CD4-positive, alpha-beta T cell treated with Interleukin-15 for 1 hour (primary cell): ENCODE results near the gene TP63.
"Not testable (repeated sequence)": the region's sequence is repeated elsewhere in the genome, so short reads cannot be mapped to it uniquely, and the experiment has no call there.

Source experiments
- DNase-seq: peaks from one replicate; pipeline ENCODE4 v3.0.0-alpha.2; 2020

TP63 gene

GRCh38 chr3:189626286-189626685 is 4.9 kb upstream of the TP63 start:
- no peak for DNase-seq

DNA sequence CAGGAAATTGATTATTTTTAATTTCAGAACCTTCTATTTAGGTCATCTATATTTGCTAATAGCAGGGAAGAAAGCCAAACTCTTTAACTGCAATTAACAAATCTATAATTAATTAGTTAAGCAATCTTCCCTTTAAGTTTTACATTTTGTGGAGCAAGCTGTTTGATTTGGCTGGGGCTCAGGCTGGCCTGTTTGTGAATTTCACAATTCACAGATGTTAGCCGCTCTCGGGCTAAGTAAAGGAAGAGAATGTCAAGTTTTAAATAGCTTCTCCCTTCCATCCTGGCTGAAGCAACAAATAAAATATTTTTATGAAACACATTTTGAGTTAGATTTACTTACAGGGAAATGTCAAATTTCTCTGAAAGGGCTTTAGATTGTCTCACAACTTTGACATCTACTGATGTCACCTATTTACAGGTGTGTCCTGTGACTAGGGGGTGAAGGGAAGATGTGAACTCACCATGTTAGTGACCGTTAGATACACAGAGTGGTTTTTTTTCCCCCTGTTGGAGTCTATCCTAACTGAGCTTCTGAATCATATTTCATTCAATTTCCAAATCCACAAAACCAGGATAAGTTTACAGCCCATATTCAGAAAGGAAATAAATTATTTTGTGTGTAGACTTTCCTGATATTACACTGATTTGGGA is 1.3 kb upstream of the TP63 start:
- no peak for DNase-seq

DNA sequence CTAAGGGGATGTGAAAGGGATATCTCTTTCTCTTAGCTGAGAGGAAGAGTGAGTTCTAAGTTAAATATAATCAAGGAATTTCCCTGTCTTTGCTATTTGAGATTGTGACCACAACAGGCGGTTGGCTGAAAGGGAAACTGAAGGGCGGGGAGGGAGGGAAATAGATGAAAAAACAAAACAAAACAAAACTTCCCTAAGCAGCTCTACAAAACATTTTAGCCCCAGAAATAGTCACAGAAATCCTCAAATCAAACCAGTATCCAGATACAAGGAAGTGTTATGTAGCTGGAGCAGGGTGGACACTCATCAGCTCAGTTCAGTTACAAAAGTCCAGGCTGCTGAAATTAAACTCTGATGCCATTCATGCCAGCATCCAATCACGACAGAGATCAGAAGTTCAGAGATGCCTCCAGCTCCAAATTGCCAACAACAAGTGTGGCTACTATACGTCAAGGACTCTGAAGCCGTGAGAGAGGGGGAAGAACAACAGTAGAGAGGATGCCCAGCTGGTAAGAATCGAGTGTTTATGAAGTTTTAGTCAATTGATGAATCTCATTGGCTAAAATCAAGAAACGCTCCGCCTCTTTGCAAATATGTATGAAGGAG is 319 bp upstream of the TP63 start:
- DNase-seq = no peak

DNA sequence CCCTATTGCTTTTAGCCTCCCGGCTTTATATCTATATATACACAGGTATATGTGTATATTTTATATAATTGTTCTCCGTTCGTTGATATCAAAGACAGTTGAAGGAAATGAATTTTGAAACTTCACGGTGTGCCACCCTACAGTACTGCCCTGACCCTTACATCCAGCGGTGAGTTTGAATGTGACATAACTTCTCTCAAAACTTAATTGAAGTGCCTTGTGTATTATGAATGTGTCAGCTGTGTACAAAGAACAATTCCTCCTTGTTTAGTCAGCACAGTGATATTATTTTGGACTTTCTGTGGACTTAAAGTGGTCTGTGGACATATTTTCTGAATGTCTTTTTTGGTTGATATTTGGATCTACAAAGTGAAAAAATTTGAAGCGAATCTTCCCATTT is 220 bp downstream of the TP63 start:
- no peak for DNase-seq

- DNase-seq = no peak
Measured at GRCh38 chr3:189632242-189632641, 1.1 kb downstream of the TP63 start.

- DNase-seq = no peak
Measured at GRCh38 chr3:189635339-189635738, 4.2 kb downstream of the TP63 start.

DNA sequence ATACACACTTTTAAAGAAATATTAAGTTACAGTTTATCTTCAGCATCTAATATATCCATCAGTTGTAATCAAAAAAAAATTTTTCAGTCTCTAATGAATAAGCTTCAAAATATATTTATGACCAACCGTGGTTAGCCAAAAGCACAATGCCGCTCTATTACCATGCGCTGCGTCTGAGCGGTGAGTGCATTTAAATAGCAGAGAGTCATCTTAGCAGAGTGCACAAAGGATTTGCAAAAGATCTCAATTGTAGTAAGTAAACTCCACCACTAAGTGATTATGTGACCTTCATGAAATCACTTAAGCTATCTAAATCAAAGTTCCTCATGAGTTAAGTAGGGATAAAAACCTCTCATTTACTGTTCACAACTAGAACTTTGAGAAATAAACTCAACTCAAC is 4.9 kb downstream of the TP63 start:
- DNase-seq = no peak

GRCh38 chr3:189637750-189638149 is 6.6 kb downstream of the TP63 start:
- no peak for DNase-seq

DNA sequence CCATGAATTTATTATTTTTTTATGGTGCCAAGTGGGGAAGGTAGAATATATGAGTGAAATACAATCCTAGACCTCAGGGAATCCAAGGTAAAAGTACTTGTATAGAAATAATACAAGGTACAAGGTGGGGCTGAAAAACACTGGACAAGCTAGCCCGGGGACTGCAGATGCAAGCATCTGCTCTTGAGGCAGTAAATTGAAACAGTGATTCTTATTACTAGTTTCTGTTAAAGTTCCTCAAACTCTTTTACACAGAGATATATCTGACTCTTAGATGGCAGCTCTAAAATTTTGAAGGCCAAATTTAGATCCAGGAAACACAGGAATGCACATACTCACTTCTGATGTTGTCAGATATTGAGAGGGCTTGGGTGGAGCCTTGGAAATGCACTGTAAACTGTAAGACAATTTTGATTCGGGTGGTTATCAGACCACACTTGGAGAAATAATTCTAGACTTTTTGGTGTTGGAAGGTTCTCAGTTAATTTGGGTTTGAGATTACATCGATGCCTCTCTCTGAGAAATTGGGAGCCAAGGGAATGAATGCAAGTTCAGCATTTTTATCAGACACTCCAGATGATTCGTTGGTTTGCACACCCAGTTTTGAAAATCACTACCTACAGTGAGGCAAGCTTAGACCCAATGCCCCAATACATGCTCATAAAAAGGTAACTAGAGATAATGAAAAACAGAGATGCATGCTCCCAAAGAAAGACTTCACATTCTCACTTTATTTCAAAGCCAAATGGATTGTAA is 7.3 kb downstream of the TP63 start:
- DNase-seq = no peak

GRCh38 chr3:189641776-189642175 is 10.6 kb downstream of the TP63 start:
- DNase-seq = no peak

GRCh38 chr3:189646853-189647542 is 15.8 kb downstream of the TP63 start:
- DNase-seq = no peak

- no peak for DNase-seq
Measured at GRCh38 chr3:189652042-189652441, 20.9 kb downstream of the TP63 start.

DNA sequence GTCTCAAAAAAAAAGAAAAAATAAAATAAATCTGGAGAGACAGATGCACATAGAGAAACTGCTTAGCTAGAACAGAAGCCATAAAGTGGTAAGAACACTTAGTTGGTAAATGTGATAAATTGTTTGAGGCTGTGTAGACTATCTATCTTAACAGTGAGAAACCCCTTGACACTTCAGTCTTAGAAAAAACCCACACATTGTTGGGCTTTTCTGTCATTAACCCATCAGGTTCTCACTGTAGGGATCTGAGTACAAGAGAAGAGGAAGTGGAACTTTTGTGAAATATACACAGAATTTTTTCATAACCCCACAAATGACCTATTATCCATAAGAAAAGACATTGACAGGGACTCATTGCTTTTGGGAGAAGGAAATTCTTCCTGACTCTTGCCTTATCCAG is 24.4 kb downstream of the TP63 start:
- no peak for DNase-seq

GRCh38 chr3:189659571-189659970 is 28.4 kb downstream of the TP63 start:
- no peak for DNase-seq

GRCh38 chr3:189664311-189664710 is 33.1 kb downstream of the TP63 start:
- DNase-seq = no peak

DNA sequence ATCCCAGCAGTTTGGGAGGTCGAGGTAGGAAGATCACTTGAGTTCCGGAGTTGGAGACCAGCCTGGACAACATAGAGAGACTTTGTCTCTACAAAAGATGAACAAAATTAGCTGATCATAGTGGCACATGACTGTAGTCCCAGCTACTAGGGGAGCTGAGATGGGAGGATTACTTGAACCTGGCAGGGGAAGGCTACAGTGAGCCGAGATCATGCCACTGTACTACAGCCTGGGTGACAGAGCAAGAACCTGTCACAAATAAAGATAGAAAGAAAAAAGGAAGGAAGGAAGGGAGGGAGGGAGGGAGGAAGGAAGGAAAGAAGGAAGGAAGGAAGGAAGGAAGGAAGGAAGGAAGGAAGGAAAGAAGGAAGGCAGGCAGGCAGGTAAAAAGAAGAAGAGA is 41.2 kb downstream of the TP63 start:
- not testable (repeated sequence) for DNase-seq

GRCh38 chr3:189673535-189673934 is 42.3 kb downstream of the TP63 start:
- no peak for DNase-seq

GRCh38 chr3:189674249-189674913 is 43.2 kb downstream of the TP63 start:
- no peak for DNase-seq

DNA sequence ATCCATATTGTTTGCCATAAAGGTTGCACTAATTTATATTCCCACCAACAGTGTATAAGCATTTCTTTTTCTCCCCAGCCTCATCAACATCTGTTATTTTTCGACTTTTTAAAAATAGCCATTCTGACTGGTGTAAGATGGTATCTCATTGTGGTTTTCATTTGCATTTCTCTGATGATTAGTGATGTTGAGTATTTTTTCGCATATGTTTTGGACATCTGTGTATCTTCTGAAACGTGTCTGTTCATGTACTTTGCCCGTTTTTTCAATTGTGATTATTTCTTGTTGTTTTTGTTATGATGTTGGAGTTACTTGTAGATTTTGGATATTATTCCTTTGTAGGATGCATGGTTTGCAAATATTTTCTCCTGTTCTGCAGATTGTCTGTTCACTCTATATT is 46.5 kb downstream of the TP63 start:
- no peak for DNase-seq

DNA sequence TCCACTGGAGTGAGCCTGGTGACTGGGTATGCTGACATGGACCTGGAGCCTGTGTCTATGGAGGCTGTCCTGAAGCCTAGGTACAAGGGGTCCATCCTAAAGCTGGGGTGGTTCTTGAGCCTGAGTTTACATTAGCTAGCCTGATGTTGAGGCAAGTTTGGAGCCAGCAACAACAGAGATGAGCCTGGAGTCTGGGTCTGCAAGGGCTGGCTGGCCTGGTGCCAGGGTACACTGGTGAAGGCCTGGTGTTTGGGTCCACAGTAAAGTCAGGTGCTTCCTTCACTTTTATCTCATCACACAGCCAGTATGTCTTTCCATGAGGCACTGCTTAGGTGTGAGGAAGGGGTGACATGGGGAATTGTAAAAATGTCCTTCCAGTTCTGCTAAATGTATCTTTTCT is 49.5 kb downstream of the TP63 start:
- DNase-seq = no peak

GRCh38 chr3:189683546-189684255 is 52.5 kb downstream of the TP63 start:
- no peak for DNase-seq

DNA sequence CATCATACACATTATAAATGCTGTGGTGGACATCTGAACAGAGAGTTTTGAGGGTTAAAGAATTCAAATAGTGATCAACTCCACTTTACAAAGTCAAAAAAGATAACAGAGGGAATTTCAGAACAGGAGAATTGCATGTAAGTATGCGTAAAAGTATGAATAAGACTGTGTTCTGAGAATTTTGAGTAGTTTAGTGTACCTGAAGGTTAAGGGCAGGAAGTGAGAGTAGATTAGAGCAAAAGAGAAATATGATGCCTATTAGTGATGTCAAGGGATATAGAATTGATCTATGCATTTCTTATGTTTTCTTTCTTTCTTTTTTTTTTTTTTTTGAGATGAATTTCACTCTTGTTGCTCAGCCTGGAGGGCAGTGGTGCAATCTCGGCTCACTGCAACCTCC is 53.1 kb downstream of the TP63 start:
- DNase-seq = no peak

DNA sequence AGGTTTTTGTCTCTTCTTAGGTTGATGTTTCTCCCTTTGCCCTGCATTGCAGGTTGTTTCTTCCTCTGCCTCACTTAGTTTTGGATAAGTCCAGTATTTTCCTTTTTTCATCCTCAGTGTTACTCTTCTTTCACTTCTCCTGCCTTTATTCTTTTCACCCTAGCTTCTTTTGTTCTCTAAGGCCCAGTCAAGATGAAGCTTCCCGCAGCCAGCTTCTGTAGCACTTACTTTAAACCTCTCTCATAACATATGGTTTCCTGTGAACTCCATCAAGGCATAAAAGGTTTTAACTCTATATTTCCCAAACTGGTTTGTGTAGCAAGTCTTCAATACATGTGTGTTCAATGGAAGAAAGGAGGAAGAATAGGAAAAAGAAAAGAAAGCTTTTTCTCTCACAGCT is 54.1 kb downstream of the TP63 start:
- no peak for DNase-seq
